WI38 (cell line): ENCODE measurements around the gene XCR1.

Source experiments
- H3K4me3 ChIP-seq: 2 replicates; pipeline ENCODE4 v1.5.1; 2011; ENCODE audit warnings: low read depth, mild to moderate bottlenecking, control low read depth, low read length
- TF ChIP-seq, protein P1 (sequence below): IDR thresholded peaks from 2 replicates; pipeline ENCODE4 v1.5.1; 2012; ENCODE audit warnings: low read depth, mild to moderate bottlenecking, control low read depth, low read length

XCR1 gene

DNA sequence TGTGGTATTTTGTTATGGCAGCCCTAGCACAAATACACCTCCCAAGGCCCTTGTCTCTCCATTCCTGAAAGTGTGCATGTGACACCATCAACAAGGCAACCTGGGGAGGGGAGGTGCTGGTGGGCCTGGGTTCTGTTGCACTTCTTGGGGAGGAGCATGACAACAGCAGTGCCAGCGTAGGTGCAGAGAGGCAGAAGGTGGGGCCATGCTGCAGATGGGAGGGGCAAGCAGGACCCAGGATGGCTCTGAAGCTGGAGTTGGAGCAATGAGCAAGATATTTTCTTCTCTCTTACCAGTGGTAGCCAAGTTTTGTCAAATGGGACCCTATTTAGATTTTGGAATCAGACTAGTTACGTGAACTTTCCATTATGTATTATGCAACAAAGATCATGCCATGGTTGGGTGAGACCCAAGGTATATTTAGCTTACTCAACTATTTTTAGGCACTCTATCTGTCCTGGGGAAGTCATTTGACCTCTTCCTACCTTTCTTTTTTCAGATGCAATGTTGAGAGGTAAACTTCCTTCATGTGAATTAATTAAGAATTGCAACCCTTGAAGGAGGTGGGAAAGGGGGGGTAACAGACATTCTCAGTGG is 35.1 kb downstream of the XCR1 start:
- TF ChIP-seq, protein P1, sequence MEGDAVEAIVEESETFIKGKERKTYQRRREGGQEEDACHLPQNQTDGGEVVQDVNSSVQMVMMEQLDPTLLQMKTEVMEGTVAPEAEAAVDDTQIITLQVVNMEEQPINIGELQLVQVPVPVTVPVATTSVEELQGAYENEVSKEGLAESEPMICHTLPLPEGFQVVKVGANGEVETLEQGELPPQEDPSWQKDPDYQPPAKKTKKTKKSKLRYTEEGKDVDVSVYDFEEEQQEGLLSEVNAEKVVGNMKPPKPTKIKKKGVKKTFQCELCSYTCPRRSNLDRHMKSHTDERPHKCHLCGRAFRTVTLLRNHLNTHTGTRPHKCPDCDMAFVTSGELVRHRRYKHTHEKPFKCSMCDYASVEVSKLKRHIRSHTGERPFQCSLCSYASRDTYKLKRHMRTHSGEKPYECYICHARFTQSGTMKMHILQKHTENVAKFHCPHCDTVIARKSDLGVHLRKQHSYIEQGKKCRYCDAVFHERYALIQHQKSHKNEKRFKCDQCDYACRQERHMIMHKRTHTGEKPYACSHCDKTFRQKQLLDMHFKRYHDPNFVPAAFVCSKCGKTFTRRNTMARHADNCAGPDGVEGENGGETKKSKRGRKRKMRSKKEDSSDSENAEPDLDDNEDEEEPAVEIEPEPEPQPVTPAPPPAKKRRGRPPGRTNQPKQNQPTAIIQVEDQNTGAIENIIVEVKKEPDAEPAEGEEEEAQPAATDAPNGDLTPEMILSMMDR, result no peak
- H3K4me3 ChIP-seq, result no peak overlapping the region

- TF ChIP-seq, protein P1, result no peak
- H3K4me3 ChIP-seq, result no peak overlapping the region
Observed at GRCh38 chr3:45991341-45991740, 35.9 kb downstream of the XCR1 start.

DNA sequence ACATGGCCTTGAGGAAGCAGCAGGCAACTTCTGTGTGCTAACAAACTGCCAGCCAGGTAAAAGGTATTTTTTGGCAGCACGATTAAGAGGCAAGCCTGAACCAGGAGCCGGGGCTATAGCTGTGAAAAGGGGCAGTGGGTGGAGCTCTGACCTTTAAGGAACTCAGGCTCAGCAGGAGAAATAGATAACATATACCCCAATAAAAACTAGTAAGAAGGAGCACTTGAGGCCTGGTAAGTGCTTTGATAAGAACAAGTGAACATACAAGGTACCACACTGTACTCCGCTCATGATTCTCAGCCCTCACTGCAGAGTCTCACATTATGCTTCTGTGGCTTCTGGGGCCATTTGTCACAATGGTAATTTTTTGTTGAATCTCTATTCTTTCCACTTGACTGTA is 37.1 kb downstream of the XCR1 start:
- TF ChIP-seq, protein P1, result no peak
- no peak overlapping the region for H3K4me3 ChIP-seq

- TF ChIP-seq, protein P1, result no peak
- H3K4me3 ChIP-seq, result no peak overlapping the region
Observed at GRCh38 chr3:45988804-45989203, 38.5 kb downstream of the XCR1 start.

GRCh38 chr3:45988362-45988761 is 38.9 kb downstream of the XCR1 start:
- TF ChIP-seq, protein P1, result no peak
- H3K4me3 ChIP-seq, result no peak overlapping the region

DNA sequence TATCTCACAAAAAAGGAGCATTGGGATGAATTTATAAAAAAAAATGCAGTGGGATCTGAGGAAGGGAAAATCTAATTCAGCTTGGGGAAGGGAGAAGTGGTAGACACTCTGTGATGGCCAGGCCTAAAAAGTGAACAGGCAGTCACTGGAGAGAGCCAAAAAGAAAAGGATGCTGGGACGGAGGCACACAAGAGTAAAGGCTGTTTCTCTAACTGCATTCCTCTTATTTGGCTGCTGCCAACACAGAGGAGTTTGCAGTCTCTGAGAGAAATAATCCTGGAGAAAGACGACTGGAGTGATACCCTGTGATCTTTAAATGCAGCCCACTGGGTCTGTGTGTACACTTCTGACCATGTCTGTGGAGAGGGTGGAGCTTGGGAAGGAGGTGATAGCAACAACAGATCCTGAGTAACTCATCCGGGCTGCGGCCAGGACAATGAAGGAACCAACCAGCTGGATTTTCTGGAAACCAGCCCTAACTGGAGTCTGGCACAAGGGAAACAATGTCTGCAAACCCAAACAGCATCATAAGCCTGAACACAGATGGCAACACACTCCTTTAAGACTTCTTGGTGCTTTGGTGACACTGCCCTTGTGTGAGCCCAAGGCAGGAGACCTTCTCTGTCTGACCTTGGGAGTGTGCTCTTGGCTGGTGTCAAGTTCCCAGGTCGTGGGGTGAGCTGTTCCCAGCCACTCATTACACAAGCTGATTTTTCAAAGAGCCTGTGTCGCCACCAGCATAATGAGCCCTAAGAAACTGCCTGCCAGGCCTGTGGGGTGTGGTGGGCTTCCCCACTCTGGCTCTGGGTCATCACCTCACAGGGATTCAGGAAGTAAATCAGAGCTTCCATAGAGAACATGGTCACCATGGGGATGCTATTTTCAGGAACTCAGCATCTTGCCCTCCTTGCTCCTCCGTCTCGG is 39.7 kb downstream of the XCR1 start:
- TF ChIP-seq, protein P1, result no peak
- no peak overlapping the region for H3K4me3 ChIP-seq

DNA sequence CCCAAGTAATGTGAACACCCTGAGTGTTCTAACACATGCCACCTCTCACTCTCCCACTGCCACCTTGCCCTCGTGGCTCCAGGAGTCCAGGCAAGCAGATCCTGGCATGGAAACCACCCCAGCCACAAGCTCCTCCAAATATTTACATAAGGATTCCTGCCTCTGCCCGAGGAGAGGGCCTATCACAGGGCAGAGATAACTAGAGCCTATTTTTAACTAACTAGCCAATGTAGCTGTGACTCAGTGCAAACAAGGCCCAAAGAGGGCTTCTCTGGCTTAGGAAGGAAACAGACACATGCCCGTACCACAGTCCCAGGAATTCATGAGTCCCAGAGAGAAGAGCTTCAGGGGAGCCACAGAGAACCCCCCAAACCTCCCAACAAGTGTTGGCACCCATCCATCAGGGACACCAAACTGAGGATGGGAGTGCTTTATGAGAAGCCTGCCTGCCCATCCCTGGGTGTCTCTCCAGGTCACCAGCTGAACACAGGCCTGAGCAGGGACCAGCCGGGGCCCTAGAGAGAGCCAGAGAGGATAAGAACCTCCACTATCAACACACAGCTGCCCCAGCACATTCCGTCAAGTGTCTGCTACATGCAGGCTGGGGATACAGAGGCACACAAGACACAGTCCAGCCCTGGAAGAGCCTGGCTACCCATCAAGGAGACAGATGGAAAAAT is 40.8 kb downstream of the XCR1 start:
- H3K4me3 ChIP-seq, result no peak overlapping the region
- TF ChIP-seq, protein P1, result no peak
